Raji (cell line): Measurements from ENCODE around the gene BRD1.

ENCODE experiments used
- POLR2A ChIP-seq: IDR thresholded peaks from 2 replicates; pipeline ENCODE4 v1.6.1; 2011; ENCODE audit warnings: low read depth, low read length, control low read depth; ENCODE audit not compliant: insufficient read depth

BRD1 gene

GRCh38 chr22:49764127-49764581 lies 63.5 kb downstream of the BRD1 start:
- TF ChIP-seq POLR2A = no peak

DNA sequence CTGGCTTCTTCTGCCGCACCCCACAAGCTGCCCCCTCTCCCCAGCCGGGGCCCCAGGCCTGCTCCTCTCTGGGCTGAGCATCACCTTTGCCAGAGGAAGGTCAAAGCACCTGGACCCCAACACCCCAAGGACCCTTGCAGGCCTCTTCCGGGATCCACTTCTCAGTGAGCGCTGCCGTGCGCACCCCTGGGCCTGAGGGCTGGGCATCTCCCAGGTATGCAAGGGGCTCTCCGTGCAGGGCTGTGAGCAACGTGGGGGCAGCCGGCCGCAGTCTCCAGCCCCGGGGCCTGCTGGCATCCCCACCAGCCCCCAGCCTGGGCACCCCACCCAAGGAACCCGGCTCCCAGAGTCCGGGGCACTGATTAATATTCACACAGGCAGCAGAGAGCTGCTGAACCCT lies 64.0 kb downstream of the BRD1 start:
- no peak for TF ChIP-seq POLR2A

- no peak for TF ChIP-seq POLR2A
Measured at GRCh38 chr22:49763138-49763537, 64.5 kb downstream of the BRD1 start.

DNA sequence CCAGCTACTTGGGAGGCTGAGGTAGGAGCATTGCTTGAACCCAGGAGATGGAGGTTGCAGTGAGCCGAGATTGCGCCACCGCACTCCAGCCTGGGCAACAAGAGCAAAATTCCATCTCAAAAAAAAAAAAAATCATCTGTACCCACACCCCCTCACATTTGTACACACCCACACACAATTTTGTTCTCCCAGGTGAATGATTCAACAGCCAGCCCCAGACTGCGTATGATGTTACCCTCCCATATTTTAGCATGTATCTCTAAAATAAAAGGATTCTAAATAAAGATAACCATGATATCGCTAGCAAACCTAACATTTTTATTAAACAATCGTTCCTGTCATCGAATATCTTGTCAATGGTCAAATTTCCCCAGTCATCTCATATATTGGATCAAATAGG lies 65.8 kb downstream of the BRD1 start:
- TF ChIP-seq POLR2A = no peak

GRCh38 chr22:49760630-49761571 lies 66.8 kb downstream of the BRD1 start:
- TF ChIP-seq POLR2A = no peak

DNA sequence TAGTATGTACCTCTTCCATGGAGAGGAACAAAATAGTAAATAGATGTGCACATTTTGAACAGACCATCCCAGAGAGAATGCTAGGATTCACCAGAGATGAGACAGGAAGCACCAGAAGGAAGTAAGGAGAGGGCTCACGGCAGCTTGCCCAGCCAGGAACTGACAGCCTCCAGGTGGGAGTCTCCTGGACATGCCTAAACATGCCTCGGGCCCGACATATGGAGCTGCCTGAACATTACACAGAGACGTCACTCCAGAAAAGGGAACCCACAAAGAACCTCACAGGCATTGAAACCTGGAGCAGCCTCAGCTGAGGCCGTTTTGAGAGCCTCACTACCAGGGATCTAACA lies 67.4 kb downstream of the BRD1 start:
- TF ChIP-seq POLR2A = no peak

GRCh38 chr22:49756676-49757075 lies 71.0 kb downstream of the BRD1 start:
- no peak for TF ChIP-seq POLR2A

DNA sequence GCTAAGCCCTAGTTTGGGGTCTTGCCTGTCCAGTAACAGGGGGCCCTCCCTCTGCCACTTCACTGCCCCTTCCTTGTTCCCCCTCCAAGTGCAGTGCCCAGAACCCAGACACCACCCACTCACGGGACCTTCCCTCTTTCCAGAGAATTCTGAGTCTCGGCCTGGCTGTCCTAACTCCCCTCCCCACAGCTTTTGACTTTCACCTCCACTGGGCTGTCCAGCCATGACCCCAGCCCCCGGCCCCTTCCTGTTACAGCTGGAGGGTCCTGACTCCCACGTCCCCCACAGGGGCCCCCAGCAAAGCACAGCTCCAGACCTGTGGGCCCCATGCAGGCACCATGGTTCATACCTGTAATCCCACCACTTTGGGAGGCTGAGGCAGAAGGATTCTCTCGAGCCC lies 71.5 kb downstream of the BRD1 start:
- TF ChIP-seq POLR2A = no peak

GRCh38 chr22:49755631-49756001 lies 72.1 kb downstream of the BRD1 start:
- no peak for TF ChIP-seq POLR2A

DNA sequence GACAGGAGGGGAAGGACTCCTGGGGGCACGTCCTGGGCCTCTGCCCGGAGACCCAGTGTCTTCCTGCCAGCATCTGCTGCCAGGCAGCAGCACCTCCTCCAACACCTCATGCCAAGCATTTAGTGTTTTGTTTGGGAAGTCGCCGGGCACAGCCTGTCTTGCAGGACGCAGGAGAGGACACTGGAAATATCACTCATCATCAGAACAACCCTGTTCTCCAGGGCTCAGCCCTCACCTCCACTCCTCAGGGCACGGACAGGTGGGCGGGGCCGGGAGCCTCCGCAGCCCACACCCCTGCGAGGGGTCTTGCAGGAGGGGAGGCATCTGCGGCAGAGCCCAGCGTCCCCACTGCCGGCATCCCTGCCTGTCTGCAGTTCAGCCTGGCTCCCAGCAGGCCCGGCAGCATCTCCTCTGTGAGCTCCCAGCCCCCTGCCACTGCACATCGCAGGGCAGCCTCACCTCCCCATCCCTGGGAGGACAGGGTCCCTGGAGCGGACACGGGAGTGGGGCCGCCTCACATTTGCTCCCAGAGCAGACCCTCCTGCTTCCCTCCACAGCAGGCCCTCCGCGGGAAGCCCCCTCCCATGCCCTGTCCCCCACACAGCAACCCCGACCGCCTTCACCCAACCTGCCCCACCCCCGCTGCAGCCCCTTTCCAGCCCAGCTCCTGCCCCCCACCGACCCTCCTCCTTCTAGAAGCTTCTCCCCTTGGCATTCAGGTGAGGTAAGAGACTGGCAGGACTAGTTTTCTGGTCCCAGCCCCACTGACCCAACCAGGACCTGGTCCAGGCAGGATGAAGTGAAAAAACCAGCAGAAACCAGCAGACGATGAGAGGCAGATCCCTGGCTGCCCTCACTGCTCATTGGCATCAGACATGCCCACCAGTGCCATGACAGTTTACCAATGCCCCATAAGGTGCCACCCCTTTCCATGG lies 72.7 kb downstream of the BRD1 start:
- no peak for TF ChIP-seq POLR2A

GRCh38 chr22:49753961-49754695 lies 73.5 kb downstream of the BRD1 start:
- TF ChIP-seq POLR2A = no peak

DNA sequence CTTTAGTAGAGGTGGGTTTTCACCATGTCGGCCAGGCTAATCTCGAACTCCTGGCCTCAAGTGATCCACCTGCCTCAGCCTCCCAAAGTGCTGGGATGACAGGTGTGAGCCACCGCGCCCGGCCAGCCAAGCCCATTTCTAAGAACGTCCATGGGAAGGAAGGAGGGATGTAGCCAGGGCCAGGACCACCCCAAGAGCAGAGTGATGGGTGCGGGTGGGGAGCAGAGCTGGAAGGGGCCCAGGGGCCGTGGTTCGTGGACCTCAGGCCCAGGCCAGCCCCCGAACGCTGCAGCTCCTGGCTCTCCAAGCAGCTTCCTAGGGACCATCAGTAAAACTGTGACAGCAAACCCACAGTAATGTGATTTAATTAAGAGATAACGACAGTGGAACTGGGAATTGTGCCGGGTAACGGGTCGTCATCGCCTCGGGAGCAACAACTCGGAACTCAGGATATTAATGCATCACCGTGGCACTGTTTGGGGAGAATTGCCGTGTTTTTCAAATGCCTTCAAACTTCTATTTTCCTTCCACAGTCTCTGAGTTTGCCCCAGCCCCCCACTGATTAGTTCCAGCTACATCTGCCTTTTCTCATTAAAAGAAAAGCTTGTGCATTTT lies 74.3 kb downstream of the BRD1 start:
- no peak for TF ChIP-seq POLR2A

GRCh38 chr22:49752598-49753091 lies 75.0 kb downstream of the BRD1 start:
- no peak for TF ChIP-seq POLR2A

DNA sequence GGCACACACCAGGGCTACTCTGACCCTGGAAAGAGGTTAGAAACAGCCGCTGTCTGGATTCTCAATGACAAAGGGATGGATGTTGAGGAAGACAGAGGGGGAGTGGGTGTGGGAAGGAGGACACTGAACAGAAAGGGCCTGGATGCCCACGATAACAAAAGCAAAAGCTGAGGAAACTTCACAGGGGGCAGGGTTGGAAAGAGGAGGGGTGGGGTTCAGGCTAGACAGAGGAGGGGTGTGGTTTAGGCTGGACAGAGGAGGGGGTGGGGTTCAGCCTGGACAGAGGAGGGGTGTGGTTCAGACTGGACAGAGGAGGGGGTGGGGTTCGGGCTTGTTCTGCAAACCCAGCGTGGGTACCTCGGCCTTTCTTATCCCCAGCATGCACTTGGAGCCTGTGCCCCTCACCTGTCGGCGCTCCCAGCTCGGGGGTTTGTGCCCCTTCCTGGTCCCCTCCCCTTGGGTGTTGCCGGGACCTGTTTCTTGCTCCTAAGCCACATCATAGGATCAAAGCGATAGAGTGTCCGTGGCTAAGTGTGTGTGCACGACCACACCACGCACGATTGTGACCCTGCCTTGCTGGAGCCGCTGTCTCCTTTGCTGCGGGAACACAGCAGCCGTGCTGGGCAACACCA lies 75.6 kb downstream of the BRD1 start:
- no peak for TF ChIP-seq POLR2A

GRCh38 chr22:49751318-49751965 lies 76.2 kb downstream of the BRD1 start:
- TF ChIP-seq POLR2A = no peak
